Stimulated activated CD8-positive, alpha-beta memory T cell treated with anti-CD3 and anti-CD28 coated beads, Interleukin-7, amount 100 ng/mL, for 1 hour (primary cell): ENCODE measurements around the gene PLEKHG7.
"Not testable (repeated sequence)": the region's sequence is repeated elsewhere in the genome, so short reads cannot be mapped to it uniquely, and the experiment has no call there.

Experiments
- DNase-seq, 2 donors: peaks; one replicate each; pipeline ENCODE4 v3.0.0-alpha.2; 2020; ENCODE audit warnings: low read depth in 2 of 2

The PLEKHG7 gene

DNA sequence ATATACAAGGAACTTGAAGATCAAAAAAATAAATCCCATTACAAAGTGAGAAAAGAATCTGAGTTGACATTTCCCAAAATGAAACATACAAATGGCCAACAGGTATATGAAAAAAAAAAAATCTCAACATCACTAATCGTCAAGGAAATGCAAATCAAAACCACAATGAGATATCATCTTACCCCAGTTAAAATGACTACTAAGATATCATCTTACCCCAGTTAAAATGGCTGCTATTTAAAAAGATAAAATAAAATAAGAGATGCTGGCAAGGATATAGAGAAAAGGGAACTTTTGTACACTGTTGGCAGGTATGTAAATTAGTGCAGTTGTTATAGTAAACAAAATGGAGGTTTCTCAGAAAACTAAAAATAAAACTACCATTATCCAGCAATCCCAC, 44.4 kb downstream of the PLEKHG7 start:
- no peak for DNase-seq

DNA sequence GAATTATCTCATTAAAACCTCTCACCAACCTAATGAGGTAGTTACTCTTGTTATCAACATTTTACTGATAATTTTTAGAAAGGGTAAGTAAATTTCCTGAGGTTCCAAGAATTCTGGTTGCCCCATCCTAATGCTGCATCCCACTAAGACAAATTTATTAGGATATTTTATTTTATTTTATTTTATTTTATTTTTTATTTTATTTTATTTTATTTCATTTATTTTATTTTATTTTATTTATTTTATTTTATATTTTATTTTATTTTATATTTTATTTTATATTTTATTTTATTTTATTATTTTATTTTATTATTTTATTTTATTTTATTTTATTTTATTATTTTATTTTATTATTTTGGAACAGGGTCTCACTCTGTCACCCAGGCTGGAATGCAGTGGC, 46.9 kb downstream of the PLEKHG7 start:
- not testable (repeated sequence) for DNase-seq

DNA sequence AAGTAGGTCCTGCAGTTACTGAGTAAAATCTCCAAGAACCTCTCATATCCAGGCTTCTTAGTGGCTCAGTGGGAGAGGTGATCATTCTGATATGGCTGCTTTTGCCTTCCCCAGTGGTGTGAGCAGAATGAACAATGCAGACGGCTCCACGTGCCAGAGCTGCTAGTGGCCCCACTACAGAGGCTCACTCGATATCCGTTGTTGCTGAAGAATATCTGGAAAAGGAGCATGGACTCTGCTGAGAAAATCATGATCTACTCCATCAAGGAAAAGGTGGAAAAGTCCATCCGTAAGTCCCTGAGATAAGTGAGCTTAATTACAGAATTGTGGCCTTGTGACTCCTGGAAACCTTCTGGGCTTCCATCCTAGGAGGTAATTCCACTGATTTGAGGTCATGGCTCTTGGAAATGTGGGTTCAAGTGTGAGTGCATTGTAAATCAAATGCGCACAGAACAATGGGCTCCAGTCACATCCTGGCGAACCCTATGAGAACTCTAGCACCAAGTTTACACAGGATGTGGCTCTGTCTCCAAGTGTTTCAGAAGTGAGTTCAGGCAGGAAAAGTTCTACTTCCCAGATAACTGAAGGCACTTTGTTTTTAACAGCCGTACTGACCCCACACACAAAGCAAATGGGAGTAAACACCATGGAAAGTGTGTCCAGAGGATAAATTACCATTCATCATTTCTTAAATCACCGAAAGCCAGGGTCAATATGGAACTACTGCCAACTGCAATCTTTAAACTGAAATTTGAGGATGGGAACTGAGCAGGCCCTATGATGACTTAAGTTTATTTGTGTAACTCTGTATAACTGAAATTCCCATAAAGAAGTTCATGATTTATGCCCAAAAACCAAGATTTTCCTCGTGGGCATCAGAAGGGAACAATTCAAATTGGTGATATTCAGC, 51.4 kb downstream of the PLEKHG7 start:
- DNase-seq: no peak

DNA sequence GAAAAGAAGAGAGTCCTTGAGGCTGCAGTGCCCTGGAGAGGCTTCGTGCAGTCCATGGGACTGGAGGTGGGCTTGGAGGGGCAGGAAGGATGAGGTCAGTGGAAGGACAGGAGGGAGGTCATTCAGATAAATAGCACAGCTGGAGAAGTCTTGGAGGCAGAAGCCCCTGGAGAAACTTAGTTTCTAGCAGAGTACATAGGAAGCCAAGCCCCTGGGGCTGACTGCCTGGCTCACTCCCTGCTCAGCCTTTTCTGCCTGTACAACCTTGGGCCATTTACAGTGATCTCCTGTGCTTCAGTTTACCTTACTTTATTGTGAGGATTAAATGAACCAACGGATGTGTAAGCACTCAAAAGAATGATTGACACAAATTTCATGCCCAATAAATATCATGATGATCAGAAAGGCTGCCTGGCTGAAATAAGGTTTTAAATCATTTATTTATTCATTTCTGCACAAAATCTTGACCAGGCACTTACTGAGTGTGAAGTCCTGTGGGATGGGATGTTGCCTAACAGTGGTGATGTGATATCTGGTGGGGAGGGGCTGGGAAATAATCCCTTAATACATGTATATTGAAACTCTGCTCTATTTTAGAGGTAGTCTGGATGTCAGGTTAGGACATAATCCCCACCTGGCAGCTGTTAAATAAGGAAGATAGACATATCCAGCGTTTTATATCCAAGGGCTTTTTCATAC, 54.3 kb downstream of the PLEKHG7 start:
- DNase-seq: no peak

DNA sequence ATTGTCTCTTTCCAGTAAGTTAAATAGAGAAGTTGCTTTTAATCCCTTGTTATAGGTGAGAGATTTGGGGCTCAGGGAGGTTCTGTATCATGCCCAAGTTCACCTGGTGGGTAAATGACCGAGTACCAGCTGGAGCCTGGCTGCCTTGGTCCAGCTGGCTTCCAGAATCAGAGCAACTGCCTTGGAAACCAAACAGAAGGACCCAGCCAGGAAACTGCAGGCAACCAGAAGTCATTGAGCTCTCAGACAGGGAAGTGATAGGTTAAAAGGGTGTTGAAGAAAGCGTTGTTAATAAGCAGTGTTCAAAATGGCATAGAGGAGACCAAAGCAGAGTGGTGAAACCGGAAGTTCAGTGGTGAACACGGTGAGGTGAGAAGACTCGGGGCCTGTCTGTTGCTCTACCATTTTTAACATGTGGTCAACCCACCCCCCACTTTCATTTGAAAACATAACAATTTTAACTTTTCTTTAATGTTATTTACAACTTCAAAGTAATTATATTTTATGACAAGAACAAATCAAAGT, 54.9 kb downstream of the PLEKHG7 start:
- no peak for DNase-seq

DNA sequence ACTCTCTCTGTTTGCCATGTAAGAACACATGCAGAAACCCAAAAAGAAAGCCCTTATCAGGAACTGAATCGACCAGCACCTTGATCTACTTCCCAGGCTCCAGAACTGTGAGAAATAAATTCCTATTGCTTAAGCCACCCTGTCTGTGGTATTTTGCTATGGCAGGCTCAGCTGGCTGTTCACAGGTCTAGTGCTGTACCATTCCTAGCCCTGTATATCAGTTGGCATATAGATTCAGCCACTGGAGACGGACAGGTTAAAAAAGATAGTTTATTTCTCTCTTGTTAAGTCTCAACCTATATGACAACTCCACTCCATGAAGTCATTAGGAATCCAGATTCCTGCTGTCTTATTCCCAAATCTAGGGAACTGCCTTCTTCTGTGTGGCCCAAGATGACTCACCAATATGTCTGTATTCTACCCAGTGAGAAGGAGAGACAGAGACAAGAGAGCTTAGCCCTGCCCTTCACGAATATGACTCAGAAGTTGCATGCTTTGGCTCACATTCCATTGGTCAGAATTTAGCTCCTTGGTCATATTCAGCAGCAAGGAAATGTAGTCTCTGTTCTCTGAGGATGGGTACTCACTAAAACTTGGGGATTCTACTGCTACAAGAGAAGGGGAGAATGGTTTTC, 57.0 kb downstream of the PLEKHG7 start:
- DNase-seq: no peak

DNA sequence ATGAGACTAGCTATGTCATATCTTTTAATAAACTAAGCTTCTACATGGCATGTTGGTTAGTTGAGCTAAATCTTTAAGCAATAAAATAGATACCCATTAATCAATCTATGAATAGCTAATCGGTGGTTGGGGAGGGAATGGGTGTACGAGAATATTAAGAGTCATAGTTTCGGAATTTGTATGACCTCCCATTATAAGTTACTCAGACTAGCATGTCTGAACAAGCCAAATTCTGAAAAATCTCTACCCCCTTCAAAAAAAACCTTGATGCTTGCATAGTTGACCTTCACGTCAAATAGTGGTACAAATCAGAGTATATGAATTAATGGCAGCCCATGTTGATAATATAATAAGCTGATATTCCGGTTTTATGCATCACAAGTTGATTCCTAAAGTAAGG, 60.0 kb downstream of the PLEKHG7 start:
- DNase-seq: no peak

DNA sequence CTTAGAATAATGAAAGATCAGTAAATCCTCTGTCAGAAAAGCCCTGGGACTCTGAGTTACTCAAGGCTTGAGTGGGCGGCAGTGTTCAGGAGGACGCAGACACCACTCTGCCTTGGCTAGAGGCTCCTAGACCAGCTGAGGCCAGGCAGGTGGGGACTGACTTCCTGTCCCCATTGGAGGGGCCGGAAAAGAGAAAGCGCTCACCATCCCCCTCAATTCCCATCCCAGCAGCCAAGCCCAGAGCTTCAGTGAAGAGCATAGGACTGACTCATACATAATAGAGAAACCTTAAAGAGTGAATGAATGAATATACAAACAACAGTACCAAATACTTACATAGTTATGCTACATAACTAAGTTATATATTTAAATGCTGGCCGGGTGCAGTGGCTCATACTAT, 62.0 kb downstream of the PLEKHG7 start:
- DNase-seq: no peak

DNA sequence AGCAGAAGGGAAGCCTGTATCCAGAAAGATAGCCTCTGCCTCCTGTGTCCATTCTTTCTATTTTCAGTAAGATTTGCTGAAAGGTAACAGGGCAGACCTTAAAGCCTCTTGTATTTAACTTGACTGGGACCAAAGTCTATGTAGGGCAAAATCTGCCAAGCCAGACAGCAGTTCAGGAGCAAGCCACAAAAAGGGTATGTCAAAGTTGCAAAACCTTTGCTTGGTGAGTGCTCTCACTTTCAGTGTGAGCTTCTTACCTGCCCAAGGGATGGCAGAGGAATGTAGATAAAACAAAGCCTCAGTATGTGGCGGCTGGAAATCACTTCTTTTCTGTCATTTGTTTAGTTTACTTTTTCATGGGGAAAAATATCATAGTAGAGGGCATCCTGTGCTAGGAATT, 63.1 kb downstream of the PLEKHG7 start:
- DNase-seq: no peak

DNA sequence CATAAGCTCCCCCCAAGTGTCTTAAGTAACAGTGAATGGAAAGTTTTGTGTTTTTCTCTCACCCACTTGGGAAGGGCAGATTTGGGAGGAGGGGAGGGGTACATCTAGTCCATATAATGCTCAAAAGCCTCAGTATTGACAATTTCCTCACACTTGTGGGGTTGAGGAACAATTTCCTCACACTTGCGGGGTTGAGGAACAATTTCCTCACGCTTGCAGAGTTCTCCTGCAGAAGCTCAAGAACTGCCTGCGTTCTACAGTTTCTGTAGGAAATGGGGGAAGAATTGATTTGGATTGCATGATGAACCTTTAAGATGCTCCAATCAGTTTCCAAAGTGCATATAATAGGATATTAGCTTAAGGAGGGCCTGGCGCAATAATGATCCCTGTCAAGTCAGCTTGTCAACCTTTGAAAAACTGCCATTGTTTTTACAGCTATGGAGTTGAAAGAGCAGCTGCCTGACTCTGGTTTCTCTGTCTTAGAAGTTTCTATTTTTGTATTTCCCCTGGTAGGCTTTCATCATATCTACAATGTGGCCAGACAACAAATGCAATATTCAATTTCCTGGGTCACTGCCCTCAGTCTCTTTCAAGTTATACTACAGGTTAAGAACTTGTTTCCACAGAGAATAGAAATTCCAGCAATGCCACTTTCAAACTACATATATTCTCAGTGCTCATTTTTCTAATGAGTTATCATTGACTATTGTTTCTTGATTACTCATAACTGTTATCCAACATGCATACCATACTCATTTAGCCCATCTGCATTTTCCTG, 66.5 kb downstream of the PLEKHG7 start:
- no peak for DNase-seq

DNA sequence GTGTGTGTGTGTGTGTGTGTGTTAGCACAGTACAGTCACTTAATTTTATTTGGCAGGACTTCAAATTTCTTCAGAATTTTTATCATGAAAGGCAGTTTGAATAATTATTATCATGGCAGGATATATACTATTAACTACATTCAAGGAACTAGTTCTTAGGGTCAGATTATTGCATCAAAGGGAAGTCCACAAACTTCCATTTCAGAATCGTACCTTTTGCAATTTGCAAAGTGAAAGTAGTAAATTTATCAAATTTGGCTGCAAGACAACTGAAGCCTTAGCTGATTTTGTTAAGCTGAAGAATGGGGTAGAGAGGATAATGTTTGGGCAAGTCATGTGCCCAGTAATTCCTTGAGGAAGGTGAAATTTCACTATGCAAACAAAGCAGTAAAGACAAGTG, 68.2 kb downstream of the PLEKHG7 start:
- no peak for DNase-seq

DNA sequence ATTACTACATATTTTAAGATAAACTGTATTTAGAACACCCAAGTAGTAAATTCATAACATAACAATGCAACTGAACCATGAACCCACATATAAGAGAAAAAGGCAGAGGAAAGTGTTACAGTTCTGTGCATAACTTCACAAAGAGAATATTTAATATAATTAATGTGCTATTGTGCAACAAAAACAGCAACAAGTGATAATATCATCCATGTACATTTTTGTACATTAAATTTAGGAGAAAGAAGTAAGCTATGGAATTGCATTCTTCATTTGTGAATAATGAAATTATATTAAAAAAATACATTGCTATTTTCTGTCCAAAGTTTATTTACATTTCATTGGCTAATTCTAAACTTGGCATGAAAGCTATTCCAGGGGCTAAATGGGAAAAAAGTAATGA, 72.6 kb downstream of the PLEKHG7 start:
- DNase-seq: no peak

DNA sequence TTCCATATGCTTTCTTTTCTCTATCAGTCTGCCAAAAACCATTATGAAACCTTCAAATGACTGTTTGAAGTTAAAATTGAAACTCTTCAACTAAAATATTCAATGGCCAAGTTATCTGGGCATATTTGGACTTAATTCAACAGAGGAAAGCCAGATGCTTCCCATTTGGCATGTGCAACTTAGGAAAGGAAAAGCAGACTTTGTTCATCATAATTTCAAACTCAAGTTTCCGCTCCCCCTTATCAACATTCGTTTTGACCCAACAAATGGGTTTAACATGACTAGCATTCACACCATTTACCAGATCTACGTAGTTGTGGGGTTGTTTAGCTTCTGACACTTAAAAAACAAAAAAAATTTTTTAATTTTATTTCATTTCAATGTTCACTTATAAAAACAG, 75.7 kb downstream of the PLEKHG7 start:
- DNase-seq: no peak

DNA sequence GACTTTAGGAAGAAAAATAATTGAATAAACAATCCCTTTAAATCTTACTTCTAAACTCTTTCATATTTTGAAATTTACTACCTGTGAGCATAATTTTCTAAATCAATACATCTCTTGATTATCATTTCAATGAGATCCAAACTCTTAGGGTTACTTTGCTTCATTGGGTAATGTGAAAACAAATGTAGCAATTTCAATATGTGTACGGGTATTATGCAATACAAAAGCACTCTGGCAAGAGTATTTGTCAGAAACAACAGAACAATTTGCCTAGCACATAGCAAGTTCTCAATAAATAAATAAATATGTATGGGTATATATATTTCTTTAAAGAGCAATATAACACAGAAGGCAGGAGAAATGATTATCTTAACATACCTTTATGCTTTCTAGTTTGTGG, 77.1 kb downstream of the PLEKHG7 start:
- no peak for DNase-seq

DNA sequence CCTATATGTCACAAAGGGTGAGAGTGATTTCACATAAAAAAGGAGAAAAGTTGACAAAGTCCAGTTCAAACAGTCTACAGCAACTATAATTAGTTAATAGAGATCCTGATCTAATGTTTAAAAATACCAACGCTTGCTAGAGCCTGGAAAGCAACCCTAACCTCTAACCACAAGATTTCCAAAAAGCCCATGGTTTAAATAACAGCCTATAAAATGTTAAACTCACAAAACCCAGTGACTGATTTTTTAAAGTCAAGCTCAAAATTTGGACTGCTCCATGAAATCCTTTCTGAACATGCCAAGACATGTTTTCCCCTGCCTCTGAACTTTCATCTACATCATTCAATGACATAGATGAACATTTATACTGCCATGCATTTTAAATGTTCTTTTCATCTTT, 81.6 kb downstream of the PLEKHG7 start:
- DNase-seq: no peak

DNA sequence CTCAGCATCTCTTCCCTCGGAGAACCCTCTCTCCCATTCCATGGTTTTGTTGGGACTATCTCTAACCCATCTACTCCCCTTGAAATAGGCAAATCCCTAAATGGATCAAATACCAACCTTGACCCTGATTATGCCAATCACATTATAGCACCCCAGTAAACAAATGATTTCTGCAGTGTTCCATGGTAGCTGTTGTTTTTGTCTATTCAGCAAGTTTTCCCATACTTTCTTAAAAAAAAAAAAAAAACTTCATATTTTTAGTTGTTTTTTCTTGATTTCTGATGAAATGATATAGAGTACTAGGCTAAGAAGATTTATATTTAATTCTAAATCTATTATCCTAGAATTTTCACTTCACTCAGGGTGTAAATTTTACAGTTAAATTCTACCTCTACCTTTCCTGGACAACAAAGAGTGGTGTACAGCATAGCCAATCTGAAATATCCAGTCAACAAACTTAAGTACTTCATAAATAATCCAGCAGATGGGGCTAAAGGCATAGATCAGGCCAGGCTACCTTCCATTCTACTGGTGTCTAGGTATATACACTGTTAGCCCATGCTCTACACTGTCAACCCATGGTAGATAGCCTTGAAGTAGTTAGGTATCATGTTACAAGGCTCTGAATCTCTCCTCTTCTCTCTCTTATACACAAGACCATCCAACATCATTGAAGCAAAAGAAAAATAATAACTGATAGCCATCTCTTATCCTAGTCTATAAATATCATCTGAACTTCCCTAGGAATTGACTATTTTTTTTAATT, 82.2 kb downstream of the PLEKHG7 start:
- no peak for DNase-seq

DNA sequence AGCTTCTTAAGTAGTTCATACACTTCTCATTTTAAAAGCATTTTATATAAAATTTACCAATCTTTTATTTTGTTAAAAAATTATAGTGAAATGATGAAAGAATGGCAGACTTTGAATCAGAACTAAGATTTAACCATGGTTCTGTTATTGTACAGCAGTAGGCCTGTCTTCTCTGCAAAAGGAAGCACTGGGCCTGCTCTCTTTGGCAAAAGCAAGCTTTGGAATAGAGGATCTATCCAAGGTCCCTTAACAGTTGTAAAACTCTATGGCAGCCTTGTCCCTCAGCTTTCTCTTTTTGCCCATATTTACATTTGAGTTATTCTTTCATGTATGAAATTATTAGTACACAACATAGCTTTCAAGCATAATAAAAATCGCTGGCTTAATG, 82.8 kb downstream of the PLEKHG7 start:
- DNase-seq: no peak

DNA sequence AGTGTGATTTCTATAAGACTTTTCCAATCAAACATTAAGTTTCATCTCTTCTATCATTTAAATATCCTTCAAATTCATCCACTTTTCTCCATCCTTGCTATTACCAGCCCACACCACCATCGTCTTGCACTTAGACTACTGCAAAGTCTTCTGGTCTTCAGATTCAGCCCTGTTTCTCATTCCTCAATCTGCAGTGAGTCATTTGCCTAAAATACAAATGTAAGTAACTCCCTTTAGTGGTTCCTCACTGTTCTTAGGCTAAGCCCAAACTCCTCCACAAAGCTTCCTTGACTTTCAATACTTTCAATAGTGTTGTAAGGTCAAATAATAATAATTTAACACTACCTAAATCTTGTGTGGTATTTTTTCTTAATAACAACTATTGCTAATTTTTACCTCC, 83.3 kb downstream of the PLEKHG7 start:
- no peak for DNase-seq

DNA sequence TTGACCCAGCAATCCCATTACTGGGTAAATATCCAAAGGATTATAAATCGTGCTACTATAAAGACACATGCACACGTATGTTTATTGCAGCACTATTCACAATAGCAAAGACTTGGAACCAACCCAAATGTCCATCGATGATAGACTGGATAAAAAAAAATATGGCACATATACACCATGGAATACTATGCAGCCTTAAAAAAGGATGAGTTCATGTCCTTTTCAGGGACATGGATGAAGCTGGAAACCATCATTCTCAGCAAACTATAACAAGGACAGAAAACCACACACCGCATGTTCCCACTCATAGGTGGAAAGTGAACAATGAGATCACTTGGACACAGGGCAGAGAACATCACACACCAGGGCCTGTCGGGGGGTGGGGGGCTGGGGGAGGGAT, 91.6 kb downstream of the PLEKHG7 start:
- not testable (repeated sequence) for DNase-seq

DNA sequence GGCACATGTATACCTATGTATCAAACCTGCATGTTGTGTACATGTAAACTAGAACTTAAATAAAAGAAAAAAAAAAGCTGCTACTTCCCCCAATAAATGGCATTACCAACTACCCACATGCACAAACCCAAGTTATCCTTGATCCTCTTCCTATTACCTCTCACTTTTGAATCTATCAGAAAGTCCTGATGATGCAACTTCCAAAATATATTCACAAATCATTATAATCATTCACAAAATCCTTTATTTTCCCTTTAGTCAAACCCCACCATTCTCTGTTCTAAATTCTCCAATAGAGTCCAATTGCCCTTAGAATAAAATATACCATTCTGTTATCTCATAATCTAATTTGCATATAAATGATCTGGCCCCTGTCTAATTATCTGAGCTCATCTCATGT, 92.0 kb downstream of the PLEKHG7 start:
- DNase-seq: no peak

DNA sequence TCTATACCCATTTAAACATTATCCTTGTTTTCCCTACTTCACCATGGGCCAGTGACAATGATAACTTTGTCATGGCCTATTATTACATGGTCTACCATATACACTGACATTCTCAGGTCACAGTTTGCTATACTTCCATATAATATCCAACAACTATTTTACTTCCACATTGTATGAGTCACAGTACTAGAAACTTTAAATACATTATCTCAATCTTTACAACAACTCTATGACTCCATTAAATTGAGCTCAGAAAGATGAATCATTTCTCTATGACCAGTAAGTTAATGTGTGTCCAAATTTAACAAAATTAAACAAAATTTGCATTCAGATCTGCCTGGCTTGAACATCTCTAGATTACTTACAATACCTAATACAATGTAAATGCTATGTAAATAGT, 93.9 kb downstream of the PLEKHG7 start:
- no peak for DNase-seq
